Measurements from ENCODE around the gene DAO. TPM values are rescaled to one million over a fixed set of nuclear protein-coding genes. Genes with fewer than 3 reads are reported as not detected.

DAO gene
- total RNA-seq, 1 donor from 2014 or later = not detected

DNA sequence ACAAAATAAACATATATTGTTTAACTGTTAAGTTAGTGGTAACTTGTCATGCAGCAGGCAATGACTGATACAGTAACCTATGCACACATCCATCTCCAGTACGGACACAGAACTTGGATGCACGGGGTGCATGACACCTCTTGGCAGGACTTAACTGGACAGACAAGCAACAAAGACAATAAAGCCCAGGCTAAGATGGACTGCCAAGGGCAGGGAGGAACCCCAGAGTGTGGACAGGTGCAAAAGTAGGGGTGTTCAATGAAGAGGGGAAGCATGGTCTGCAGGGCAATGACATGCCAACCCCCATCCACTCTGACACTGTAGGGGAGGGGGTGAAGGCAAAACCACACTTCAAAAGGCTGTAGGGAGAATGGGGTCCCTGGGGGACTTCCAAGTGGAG, 34.2 kb upstream of the DAO start:
- no peak overlapping the region for H3K4me3 Mint-ChIP-seq
- no peak for DNase-seq (ENCODE audit: low read depth, low spot score)
- no peaks in the 10 kb centered on the region for H3K27me3 Mint-ChIP-seq (ENCODE audit: low read depth)
- H3K4me1 Mint-ChIP-seq = peaks cover 26% of the 10 kb centered on the region
- peaks cover 36% of the 10 kb centered on the region for H3K36me3 Mint-ChIP-seq (ENCODE audit: low read depth)
- H3K27ac Mint-ChIP-seq (ENCODE audit: unreplicated experiment) = peak overlapping the region; percentile 20
- TF ChIP-seq, protein P1, sequence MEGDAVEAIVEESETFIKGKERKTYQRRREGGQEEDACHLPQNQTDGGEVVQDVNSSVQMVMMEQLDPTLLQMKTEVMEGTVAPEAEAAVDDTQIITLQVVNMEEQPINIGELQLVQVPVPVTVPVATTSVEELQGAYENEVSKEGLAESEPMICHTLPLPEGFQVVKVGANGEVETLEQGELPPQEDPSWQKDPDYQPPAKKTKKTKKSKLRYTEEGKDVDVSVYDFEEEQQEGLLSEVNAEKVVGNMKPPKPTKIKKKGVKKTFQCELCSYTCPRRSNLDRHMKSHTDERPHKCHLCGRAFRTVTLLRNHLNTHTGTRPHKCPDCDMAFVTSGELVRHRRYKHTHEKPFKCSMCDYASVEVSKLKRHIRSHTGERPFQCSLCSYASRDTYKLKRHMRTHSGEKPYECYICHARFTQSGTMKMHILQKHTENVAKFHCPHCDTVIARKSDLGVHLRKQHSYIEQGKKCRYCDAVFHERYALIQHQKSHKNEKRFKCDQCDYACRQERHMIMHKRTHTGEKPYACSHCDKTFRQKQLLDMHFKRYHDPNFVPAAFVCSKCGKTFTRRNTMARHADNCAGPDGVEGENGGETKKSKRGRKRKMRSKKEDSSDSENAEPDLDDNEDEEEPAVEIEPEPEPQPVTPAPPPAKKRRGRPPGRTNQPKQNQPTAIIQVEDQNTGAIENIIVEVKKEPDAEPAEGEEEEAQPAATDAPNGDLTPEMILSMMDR (conservative IDR thresholded peaks at IDR 0.05) = no peak
- no peaks in the 10 kb centered on the region for H3K9me3 Mint-ChIP-seq

DNA sequence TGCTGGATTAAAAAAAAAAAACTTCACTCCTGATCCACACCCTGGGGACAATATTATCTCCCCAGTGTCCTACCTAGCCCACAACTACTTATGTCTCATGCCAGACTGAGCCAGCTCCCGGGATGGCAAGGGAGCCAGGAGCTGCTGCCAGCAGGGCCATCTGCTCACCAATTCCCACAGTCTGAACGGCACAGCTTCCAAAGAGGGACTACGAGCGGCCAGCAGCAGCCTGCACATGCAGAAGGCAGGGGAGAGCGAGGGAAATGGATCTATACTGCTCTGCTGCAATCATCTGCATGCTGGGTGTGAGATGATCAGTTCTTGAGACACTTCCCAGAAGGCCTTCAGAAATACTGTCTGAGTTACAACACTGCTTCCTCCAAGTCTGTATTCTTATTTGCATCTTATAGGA, 33.6 kb upstream of the DAO start:
- Mint-ChIP-seq H3K9me3 (no peaks in the 10 kb centered on the region), H3K36me3 (ENCODE audit: low read depth) (peaks cover 34% of the 10 kb centered on the region), H3K27me3 (ENCODE audit: low read depth) (no peaks in the 10 kb centered on the region), H3K4me1 (peaks cover 25% of the 10 kb centered on the region), H3K4me3 (no peak overlapping the region), H3K27ac (ENCODE audit: unreplicated experiment) (no peak overlapping the region)
- TF ChIP-seq, protein P1 (conservative IDR thresholded peaks at IDR 0.05) = no peak
- DNase-seq (ENCODE audit: low read depth, low spot score) = no peak

DNA sequence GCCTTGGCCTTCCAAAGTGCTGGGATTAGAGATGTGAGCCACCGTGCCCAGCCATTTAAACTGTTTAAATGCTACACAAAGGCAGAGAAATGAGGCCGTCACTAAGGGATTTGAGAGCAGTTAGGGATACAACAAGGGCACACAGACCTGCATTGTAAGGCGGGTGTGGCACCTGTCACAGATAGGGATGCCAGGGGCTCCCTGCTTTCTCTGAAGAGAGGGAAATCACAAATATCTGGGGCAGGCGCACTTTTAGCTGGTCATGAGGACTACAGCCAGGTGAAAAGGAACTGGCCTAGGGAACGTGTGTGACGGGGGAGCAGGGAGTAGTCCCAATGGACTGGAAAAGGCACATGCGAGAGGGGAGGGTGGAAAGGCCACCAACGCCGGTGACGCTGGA, 32.2 kb upstream of the DAO start:
- no peak for DNase-seq (ENCODE audit: low read depth, low spot score)
- Mint-ChIP-seq H3K4me3 (no peak overlapping the region), H3K27ac (ENCODE audit: unreplicated experiment) (no peak overlapping the region)

DNA sequence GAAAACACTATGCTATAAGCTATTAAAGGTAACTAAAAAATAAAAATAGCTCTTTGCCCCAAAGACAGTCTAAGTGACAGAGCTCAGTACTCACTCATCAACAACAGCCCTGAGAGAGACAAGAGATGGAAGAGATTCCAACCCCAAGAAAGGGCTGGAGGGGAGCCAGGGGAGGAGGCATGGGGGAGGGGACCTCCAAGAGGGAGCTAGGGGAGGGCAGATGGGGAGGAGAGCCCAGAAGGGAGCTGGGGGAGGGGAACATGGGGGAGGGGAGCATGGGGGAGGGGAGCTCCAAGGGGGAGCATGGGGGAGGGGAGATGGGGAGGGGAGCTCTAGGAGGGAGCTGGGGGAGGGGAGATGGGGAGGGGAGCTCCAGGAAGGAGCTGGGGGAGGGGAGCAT, 30.2 kb upstream of the DAO start:
- no peak for DNase-seq (ENCODE audit: low read depth, low spot score)
- H3K27me3 Mint-ChIP-seq (ENCODE audit: low read depth) = no peaks in the 10 kb centered on the region
- no peak overlapping the region for H3K4me3 Mint-ChIP-seq
- peaks cover 23% of the 10 kb centered on the region for H3K4me1 Mint-ChIP-seq
- H3K36me3 Mint-ChIP-seq (ENCODE audit: low read depth) = peaks cover 34% of the 10 kb centered on the region
- TF ChIP-seq, protein P1 (conservative IDR thresholded peaks at IDR 0.05) = no peak
- H3K27ac Mint-ChIP-seq (ENCODE audit: unreplicated experiment) = no peak overlapping the region
- H3K9me3 Mint-ChIP-seq = no peaks in the 10 kb centered on the region

More for the DNA sequence above, 32.2 kb upstream of the DAO start:
- Mint-ChIP-seq H3K4me1 (peaks cover 17% of the 10 kb centered on the region), H3K27me3 (ENCODE audit: low read depth) (no peaks in the 10 kb centered on the region), H3K36me3 (ENCODE audit: low read depth) (peaks cover 35% of the 10 kb centered on the region), H3K9me3 (no peaks in the 10 kb centered on the region)
- TF ChIP-seq, protein P1 (conservative IDR thresholded peaks at IDR 0.05) = no peak

DNA sequence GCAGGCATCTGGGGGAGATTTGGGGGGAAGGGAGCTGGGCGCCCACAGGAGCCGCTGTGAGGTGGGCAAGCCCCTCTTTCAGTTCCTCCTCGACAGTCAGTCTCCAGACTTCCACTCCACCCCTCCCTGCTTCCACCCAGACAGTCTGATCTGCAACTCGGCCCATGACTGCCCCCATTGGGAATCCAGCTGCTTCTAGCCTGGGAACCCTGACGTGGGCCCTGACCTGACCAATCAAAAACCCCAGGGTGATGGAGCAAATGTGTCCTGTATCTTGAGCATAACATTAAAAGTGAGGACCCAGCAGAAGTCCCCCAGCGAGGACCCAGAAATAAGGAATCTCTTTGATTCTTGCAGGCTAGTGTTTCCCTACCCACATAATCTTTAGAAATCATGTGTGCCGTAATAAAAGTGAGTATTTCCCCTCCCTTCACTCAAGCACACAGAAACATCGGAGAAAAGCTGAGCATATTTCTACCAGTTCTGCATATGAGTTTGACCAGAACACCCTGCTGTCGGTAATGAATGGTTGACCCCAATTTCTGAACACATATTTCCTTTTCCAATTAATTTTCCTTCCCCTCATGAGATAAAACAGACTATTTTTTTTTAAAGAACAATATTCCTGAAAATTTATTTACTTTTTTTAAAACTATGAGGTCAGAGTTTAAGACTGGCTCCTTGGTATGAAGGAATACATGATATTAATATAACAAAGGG, 28.9 kb upstream of the DAO start:
- Mint-ChIP-seq H3K27me3 (ENCODE audit: low read depth) (no peaks in the 10 kb centered on the region), H3K36me3 (ENCODE audit: low read depth) (peaks cover 35% of the 10 kb centered on the region), H3K4me1 (peaks cover 36% of the 10 kb centered on the region), H3K4me3 (no peak overlapping the region), H3K27ac (ENCODE audit: unreplicated experiment) (peak overlapping the region; percentile 50), H3K9me3 (peaks cover 3% of the 10 kb centered on the region)
- TF ChIP-seq, protein P1 (conservative IDR thresholded peaks at IDR 0.05) = no peak
- no peak for DNase-seq (ENCODE audit: low read depth, low spot score)
